Measurements from ENCODE around the gene MSH5. TPM values are rescaled to one million over a fixed set of nuclear protein-coding genes. Genes with fewer than 3 reads are reported as not detected.

Gene MSH5
- total and polyA plus RNA-seq, 9 of the 15 experiments (the other 6 are each of a cell fraction or from before 2014, with no cell fraction given) = 12.5 to 104 (median 46.6) TPM

GRCh38 chr6:31692886-31693285 is 46.9 kb upstream of the MSH5 start:
- Histone ChIP-seq H3K9ac (ENCODE audit: insufficient read depth in 1 of 2, low read depth in 2 of 2, low read length in 2 of 2) (peak overlapping the region in 1 of 2 experiments; percentile 59; a peak in 2 of 4 replicates), H3K9me3 (replicated peaks; ENCODE audit: control insufficient read depth, insufficient read depth, low read depth, low read length) (no peaks in the 10 kb centered on the region), H3K4me1 (replicated peaks in 1 of 2; ENCODE audit: control insufficient read depth in 2 of 2, insufficient read depth in 2 of 2, low read length in 2 of 2) (peaks cover 44 to 47% of the 10 kb centered on the region in 2 experiments), H2AFZ (ENCODE audit: low read depth, low read length) (no peak overlapping the region), H3K4me3 (no peak overlapping the region), H3K36me3 (ENCODE audit: control insufficient read depth, insufficient read depth, low read length) (peaks cover 90% of the 10 kb centered on the region), H3K4me2 (ENCODE audit: insufficient read depth, low read length) (no peak overlapping the region), H3K27ac (ENCODE audit: extremely low read depth, low read depth, low read length) (no peak overlapping the region), H3K79me2 (ENCODE audit: control insufficient read depth, insufficient read depth, low read length) (peaks cover 6% of the 10 kb centered on the region; the same call in 2 of the 3 replicates), H3K27me3 (ENCODE audit: control insufficient read depth in 2 of 2, insufficient read depth in 2 of 2, low read length in 2 of 2) (no peaks in the 10 kb centered on the region), H3K9me1 (ENCODE audit: control insufficient read depth, insufficient read depth, low read length) (peaks cover 5% of the 10 kb centered on the region), H4K20me1 (replicated peaks; ENCODE audit: control insufficient read depth, insufficient read depth, low read length) (no peaks in the 10 kb centered on the region)
- ChIA-PET CTCF (ENCODE audit: low intra/inter-chr PET ratio) (no interaction called here), POLR2A (interaction anchor here (0.7 to 7.1 kb wide), 12 partner anchors 9 to 164 kb away, joined by 3 to 158 read pairs (median 12); partner anchors contain the start of genes ABHD16A, CLIC1, GPANK1 and HSPA1B)
- WGBS (ENCODE audit: insufficient coverage, low coverage, missing lambda C conversion rate) = 82% methylated on average over 9 of the region's 9 CpGs
- TF ChIP-seq ZNF75A (CRISPR knock-in tag; IDR thresholded peaks at IDR 0.05) (no peak), ZBTB7A (IDR thresholded peaks at IDR 0.05; ENCODE audit: borderline replicate concordance, control insufficient read depth, low read depth, low read length) (peak; percentile 6; the same call in 1 of the 2 replicates), RBFOX2 (IDR thresholded peaks at IDR 0.05; ENCODE audit: low read depth, low read length) (0 out of 2 replicates have a peak, but pooled peaks have one; percentile 7), TFAP4 (CRISPR knock-in tag; IDR thresholded peaks at IDR 0.05; ENCODE audit: borderline replicate concordance) (0 out of 2 replicates have a peak, but pooled peaks have one; percentile 14), ZNF740 (CRISPR knock-in tag; IDR thresholded peaks at IDR 0.05) (0 out of 2 replicates have a peak, but pooled peaks have one; percentile 3), ZNF740 (tag; IDR thresholded peaks at IDR 0.05) (no peak), ZNF143 (CRISPR knock-in tag; IDR thresholded peaks at IDR 0.05) (no peak), MTA3 (IDR thresholded peaks at IDR 0.05; ENCODE audit: borderline replicate concordance) (no peak), ATF2 (CRISPR knock-in tag; IDR thresholded peaks at IDR 0.05) (no peak)
- in situ Hi-C loops (cut with MboI) = no loop called here
- no peak for ATAC-seq
- intact Hi-C loops (cut with micrococcal nuclease) = no loop called here
- no peak for DNase-seq (ENCODE audit: extremely low read depth in 1 of 4, low spot score in 3 of 4)
- BruUV-seq (replicated peaks) = no TSS peak
- FAIRE-seq = no peak
